ENCODE results near the gene TMEM240. TPM values are rescaled to one million over a fixed set of nuclear protein-coding genes. Genes with fewer than 3 reads are reported as not detected.
"Not testable (repeated sequence)": the region's sequence is repeated elsewhere in the genome, so short reads cannot be mapped to it uniquely, and the experiment has no call there.

The TMEM240 gene
- total and polyA plus RNA-seq, 4 donors, result 0.14 to 0.33 (median 0.33) TPM; not detected in 1

- H3K4me3 ChIP-seq (ENCODE audit: low read depth in 1 of 3, low read length in 3 of 3); H3K27me3 ChIP-seq (ENCODE audit: control insufficient read depth in 4 of 4, insufficient read depth in 4 of 4, low read length in 3 of 4); H3K9me3 ChIP-seq (ENCODE audit: control insufficient read depth in 4 of 4, low read length in 3 of 4); DNase-seq (ENCODE audit: low spot score); H3K9ac ChIP-seq (ENCODE audit: low read depth in 1 of 2, low read length in 2 of 2); H3K4me1 ChIP-seq (ENCODE audit: control insufficient read depth in 4 of 4, insufficient read depth in 4 of 4, low read length in 3 of 4): not testable (repeated sequence)
- TF ChIP-seq HNF4A (conservative IDR thresholded peaks at IDR 0.05), result peak in 1 of 2 donors; percentile 23
- peak in 1 of 2 donors; percentile 45 for TF ChIP-seq RXRA (IDR thresholded peaks at IDR 0.05)
- peaks cover 0 to 27% (median 11%) of the 10 kb centered on the region in 4 donors for H3K36me3 ChIP-seq (ENCODE audit: control insufficient read depth in 4 of 4, insufficient read depth in 3 of 4, low read depth in 1 of 4, low read length in 3 of 4)
- peak overlapping the region in 1 of 2 donors; percentile 18 for H3K27ac ChIP-seq (ENCODE audit: low read depth in 1 of 2, low read length in 2 of 2)
- 71% methylated on average over 26 of the region's 30 CpGs for WGBS
Observed at GRCh38 chr1:1524750-1525383, 15.6 kb downstream of the TMEM240 start.

- not testable (repeated sequence) for H3K4me3 ChIP-seq (ENCODE audit: low read depth in 1 of 3, low read length in 3 of 3); H3K9ac ChIP-seq (ENCODE audit: low read depth in 1 of 2, low read length in 2 of 2); H3K9me3 ChIP-seq (ENCODE audit: control insufficient read depth in 4 of 4, low read length in 3 of 4); H3K27me3 ChIP-seq (ENCODE audit: control insufficient read depth in 4 of 4, insufficient read depth in 4 of 4, low read length in 3 of 4); H3K4me1 ChIP-seq (ENCODE audit: control insufficient read depth in 4 of 4, insufficient read depth in 4 of 4, low read length in 3 of 4); H3K27ac ChIP-seq (ENCODE audit: low read depth in 1 of 2, low read length in 2 of 2); DNase-seq (ENCODE audit: low spot score)
- 96% methylated on average over 17 of the region's 17 CpGs for WGBS
- H3K36me3 ChIP-seq (ENCODE audit: control insufficient read depth in 4 of 4, insufficient read depth in 3 of 4, low read depth in 1 of 4, low read length in 3 of 4), result peaks cover 0 to 18% (median 9%) of the 10 kb centered on the region in 4 donors
Observed at GRCh38 chr1:1523651-1524050, 16.8 kb downstream of the TMEM240 start.

- WGBS, result 98% methylated on average over 31 of the region's 31 CpGs
- not testable (repeated sequence) for H3K4me1 ChIP-seq (ENCODE audit: control insufficient read depth in 4 of 4, insufficient read depth in 4 of 4, low read length in 3 of 4); H3K27me3 ChIP-seq (ENCODE audit: control insufficient read depth in 4 of 4, insufficient read depth in 4 of 4, low read length in 3 of 4); DNase-seq (ENCODE audit: low spot score); H3K9ac ChIP-seq (ENCODE audit: low read depth in 1 of 2, low read length in 2 of 2); H3K27ac ChIP-seq (ENCODE audit: low read depth in 1 of 2, low read length in 2 of 2); H3K9me3 ChIP-seq (ENCODE audit: control insufficient read depth in 4 of 4, low read length in 3 of 4); H3K4me3 ChIP-seq (ENCODE audit: low read depth in 1 of 3, low read length in 3 of 3)
- H3K36me3 ChIP-seq (ENCODE audit: control insufficient read depth in 4 of 4, insufficient read depth in 3 of 4, low read depth in 1 of 4, low read length in 3 of 4), result peaks cover 0 to 16% (median 10%) of the 10 kb centered on the region in 4 donors
Observed at GRCh38 chr1:1523226-1523625, 17.2 kb downstream of the TMEM240 start.

GRCh38 chr1:1522536-1522935, 17.9 kb downstream of the TMEM240 start:
- not testable (repeated sequence) for H3K4me3 ChIP-seq (ENCODE audit: low read depth in 1 of 3, low read length in 3 of 3); DNase-seq (ENCODE audit: low spot score); H3K9me3 ChIP-seq (ENCODE audit: control insufficient read depth in 4 of 4, low read length in 3 of 4); H3K4me1 ChIP-seq (ENCODE audit: control insufficient read depth in 4 of 4, insufficient read depth in 4 of 4, low read length in 3 of 4); H3K9ac ChIP-seq (ENCODE audit: low read depth in 1 of 2, low read length in 2 of 2); H3K27ac ChIP-seq (ENCODE audit: low read depth in 1 of 2, low read length in 2 of 2); H3K27me3 ChIP-seq (ENCODE audit: control insufficient read depth in 4 of 4, insufficient read depth in 4 of 4, low read length in 3 of 4)
- 98% methylated on average over 30 of the region's 30 CpGs for WGBS
- H3K36me3 ChIP-seq (ENCODE audit: control insufficient read depth in 4 of 4, insufficient read depth in 3 of 4, low read depth in 1 of 4, low read length in 3 of 4), result peaks cover 0 to 20% (median 9%) of the 10 kb centered on the region in 4 donors

GRCh38 chr1:1521331-1521730, 19.1 kb downstream of the TMEM240 start:
- WGBS, result 98% methylated on average over 19 of the region's 19 CpGs
- peaks cover 0 to 18% (median 9%) of the 10 kb centered on the region in 4 donors for H3K36me3 ChIP-seq (ENCODE audit: control insufficient read depth in 4 of 4, insufficient read depth in 3 of 4, low read depth in 1 of 4, low read length in 3 of 4)
- TF ChIP-seq JUND (IDR thresholded peaks at IDR 0.05) (no peak), FOXA1 (IDR thresholded peaks at IDR 0.05) (no peak), NR2F2 (IDR thresholded peaks at IDR 0.05) (no peak), GABPA (IDR thresholded peaks at IDR 0.05 in 1 of 2, conservative IDR thresholded peaks at IDR 0.05 in 1 of 2) (no peak), RAD21 (IDR thresholded peaks at IDR 0.05) (no peak), YY1 (IDR thresholded peaks at IDR 0.05) (no peak), ZBTB33 (IDR thresholded peaks at IDR 0.05) (no peak), RXRA (IDR thresholded peaks at IDR 0.05) (no peak), ATF3 (IDR thresholded peaks at IDR 0.05) (no peak), MAX (IDR thresholded peaks at IDR 0.05) (no peak), HNF4A (conservative IDR thresholded peaks at IDR 0.05) (no peak), TAF1 (conservative IDR thresholded peaks at IDR 0.05) (no peak), HNF4G (IDR thresholded peaks at IDR 0.05) (no peak), EGR1 (IDR thresholded peaks at IDR 0.05; ENCODE audit: low read depth in 2 of 2) (no peak), SP1 (IDR thresholded peaks at IDR 0.05) (no peak), FOXA2 (IDR thresholded peaks at IDR 0.05) (no peak)

More at GRCh38 chr1:1521331-1521730, 19.1 kb downstream of the TMEM240 start:
- H3K9ac ChIP-seq (ENCODE audit: low read depth in 1 of 2, low read length in 2 of 2), result no peak overlapping the region
- H3K4me1 ChIP-seq (ENCODE audit: control insufficient read depth in 4 of 4, insufficient read depth in 4 of 4, low read length in 3 of 4), result peaks cover 0 to 5% (median 3%) of the 10 kb centered on the region in 4 donors
- H3K4me3 ChIP-seq (ENCODE audit: low read depth in 1 of 3, low read length in 3 of 3), result no peak overlapping the region
- H3K27ac ChIP-seq (ENCODE audit: low read depth in 1 of 2, low read length in 2 of 2), result no peak overlapping the region
- no peaks in the 10 kb centered on the region for H3K9me3 ChIP-seq (ENCODE audit: control insufficient read depth in 4 of 4, low read length in 3 of 4)
- no peaks in the 10 kb centered on the region for H3K27me3 ChIP-seq (ENCODE audit: control insufficient read depth in 4 of 4, insufficient read depth in 4 of 4, low read length in 3 of 4)
- DNase-seq (ENCODE audit: low spot score), result no peak

Measured in liver (tissue), 9 donors.